Caki2 (cell line): ENCODE data around the gene EIF3L. TPM values are rescaled to one million over a fixed set of nuclear protein-coding genes. Genes with fewer than 3 reads are reported as not detected.

Experiments used
- DNase-seq: peaks from one replicate; pipeline ENCODE4 v3.0.0-alpha.2; 2015; ENCODE audit warnings: low read depth
- in situ Hi-C: cut with HindIII; loops from 2 replicates; pipeline ENCODE4 v1.10.0; 2016; ENCODE audit warnings: low sequenced_read_pairs, low pct_unique_long_range_greater_than_20kb, mixed read lengths
- total RNA-seq: library from RNA; depleted of rRNA; stranded (reverse); fragments of >200 nt; shearing (Covaris generic); gene quantifications from 2 replicates; pipeline ENCODE4 v1.2.3, GENCODE V29; 2014; ENCODE audit warnings: low replicate concordance

EIF3L gene
- total RNA-seq, 1 experiment from 2014 or later: 492 TPM

DNA sequence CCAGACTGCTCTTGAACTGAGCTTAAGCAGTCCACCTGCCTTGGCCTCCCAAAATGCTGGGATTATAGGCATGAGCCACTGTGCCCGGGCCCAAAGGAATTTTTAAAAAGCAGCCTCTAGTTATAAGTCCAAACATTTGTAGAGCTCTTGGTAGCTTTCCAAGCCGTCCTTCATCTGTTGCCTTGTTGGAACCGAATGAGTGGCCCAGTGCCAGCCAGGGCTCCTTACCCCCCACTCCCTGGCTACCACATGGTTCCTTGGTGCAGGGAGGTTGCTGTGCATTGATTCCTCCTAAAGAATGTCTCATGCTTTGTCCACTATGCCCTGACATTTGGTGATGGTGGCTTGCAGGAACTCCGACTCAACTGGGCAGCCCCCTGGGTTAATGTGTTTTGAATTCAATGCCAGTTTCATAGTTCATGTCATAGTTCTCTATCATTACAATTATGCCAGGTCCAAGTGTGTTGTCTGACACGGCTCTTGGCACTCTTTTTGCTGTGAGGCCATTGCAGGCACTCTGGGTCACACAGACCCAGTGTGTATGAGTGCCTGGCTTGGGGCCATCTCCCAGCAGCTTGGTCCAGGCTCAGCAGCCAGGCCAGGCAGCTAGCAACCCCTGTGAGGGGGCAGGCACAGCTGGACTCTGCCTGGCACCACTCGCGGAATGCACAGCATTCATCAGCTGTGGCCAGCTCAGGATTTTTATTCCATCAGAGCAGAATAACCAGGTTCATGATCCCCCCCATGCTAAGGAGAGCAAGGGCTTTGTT lies 43.5 kb downstream of the EIF3L start:
- DNase-seq: no peak
- in situ Hi-C loops: no loop called here

DNA sequence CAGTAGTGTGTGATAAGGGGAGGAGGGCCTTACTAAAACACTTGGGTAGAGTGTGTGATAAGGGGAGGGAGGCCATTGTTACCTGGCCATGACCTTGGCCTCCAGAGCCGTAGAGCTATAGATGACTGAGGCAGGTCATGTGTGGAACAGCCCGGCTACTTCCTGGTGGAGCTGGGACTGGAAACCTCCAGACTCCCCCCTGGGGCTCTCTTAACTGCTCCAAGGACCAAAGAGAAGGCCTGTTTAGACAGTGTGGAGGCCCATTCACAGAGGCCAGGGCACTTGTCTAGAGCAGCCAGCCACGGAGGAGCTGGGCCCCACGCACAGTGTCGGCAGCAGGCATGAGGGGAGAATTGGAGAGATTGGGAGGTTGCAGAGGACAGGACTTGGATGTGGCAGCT lies 44.4 kb downstream of the EIF3L start:
- DNase-seq: no peak
- in situ Hi-C loops: no loop called here

DNA sequence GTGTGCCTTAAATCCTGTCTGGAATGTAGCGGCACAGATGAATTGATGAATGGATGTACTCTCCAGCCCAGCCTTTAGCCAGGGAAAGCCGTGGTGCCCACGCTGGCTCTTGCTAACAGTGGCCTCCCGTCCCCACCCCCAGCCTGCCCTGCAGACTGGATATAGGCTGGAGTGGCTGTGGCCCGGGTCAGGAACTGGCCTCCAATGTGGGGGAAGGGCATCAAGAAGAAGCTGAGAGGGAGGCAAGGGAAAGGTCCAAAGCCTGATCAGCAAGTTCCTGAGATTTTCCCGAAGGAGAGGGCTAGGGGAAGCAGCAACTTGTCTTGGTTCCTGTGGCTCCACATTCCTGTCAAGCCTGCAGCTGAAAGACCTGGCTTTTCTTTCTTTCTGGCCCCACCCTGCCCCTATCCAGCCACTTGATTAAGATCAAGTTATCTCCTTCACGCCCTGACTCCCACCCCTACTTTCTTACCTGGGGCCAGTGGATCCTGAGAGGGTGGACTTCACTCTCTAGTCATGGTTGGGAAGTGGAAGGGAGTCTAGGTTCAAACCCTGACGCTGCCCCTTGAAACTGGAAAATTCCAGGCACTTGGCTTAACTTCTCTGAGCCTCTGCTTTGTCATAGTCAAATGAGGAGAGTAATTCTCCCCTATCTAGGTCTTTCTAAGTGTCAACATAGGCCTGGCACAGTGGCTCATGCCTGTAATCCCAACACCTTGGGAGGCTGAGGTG lies 45.9 kb downstream of the EIF3L start:
- no peak for DNase-seq
- in situ Hi-C loops: no loop called here

DNA sequence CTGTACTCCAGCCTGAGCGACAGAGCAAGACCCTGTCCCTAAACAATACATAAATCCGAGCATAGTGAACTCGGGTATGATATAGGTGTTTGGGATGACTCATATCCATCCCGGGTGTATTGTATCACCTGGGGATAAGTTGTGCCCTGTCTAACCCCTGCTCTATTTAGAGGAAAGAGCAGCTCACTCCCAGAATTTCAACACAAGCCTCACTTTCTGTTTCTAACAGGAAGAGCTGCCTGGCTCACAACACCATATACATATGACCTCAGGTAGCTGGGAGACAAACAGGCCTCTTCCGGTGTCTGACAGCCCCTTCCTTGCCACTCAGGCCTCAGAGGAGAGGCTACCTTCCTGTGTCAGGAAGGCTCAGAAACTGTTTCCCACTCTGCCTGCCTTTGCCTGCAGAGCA lies 47.0 kb downstream of the EIF3L start:
- DNase-seq: no peak
- in situ Hi-C loops: no loop called here

DNA sequence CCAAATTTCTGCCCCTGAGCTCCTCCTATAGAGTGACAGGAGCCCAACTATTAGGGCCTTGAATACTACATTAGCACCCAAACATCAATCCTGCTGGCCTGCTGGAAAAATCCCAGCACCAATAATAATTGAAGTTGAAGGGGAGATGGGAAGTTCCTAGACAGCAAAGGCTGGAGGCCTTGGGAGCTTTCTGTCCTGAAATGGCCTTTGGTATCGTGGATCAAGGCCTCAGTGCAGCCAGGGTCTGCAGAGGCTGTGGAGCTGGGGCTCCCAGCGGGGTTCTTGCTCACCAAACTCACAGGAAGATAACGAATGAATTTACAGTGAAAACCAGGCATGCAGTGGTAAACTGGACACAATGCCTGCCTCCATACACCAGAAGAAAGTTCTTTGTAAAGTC lies 47.7 kb downstream of the EIF3L start:
- DNase-seq: no peak
- in situ Hi-C loops: no loop called here

DNA sequence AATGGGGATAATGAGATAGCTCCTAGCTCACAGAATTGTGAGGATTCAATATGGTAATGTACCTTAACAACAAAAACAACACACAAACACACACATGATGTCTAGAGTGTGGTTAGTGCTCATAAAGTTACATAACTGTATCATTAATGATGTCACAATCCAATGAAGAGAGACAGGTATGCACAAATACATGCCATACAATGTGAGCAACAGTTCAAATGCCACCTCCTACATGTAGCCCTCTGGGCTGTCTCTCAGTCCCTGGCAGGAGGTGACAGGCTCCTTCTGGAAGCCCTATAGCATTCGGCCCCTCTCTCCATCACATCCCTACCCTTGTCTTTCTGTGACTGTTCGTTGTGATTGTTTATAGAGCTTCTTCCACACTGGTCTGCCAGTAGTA lies 48.6 kb downstream of the EIF3L start:
- DNase-seq: no peak
- in situ Hi-C loops: no loop called here

DNA sequence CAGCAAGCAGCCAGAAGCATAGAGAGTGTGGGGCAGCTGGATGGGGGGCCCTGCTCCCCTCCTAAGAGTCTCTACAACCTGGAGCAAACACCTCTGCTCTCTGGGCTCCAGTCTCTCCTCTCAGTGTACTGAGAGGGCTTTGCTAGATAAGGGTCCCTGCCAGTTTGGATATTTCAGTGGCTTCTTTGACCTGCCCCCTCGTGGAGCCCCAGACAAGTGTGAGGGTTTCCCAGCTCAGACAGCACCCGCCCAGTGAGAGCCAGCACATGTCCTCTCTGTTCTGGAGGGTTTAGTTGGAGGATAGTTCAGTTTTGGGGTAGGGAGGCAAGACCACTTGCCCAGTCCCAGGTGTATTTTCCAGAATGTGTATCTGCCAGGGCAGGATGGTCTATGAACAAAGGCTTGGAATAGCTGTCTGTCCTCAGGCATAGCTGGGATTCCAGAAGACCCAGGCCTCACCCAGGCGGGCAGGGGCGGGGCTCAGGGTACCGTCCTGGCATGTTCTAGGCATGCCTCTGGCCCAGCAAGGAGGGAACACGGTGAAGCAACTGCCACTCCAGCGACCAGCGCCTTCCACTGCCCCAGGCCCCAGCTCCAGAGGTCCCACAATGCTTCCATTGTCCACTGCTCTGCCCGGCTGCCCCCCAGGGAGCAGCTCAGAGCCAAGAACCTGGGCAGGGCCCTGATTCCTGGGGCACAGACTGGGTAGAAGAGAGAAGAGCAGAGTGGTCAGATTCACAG lies 49.4 kb downstream of the EIF3L start:
- in situ Hi-C loops: no loop called here
- no peak for DNase-seq

DNA sequence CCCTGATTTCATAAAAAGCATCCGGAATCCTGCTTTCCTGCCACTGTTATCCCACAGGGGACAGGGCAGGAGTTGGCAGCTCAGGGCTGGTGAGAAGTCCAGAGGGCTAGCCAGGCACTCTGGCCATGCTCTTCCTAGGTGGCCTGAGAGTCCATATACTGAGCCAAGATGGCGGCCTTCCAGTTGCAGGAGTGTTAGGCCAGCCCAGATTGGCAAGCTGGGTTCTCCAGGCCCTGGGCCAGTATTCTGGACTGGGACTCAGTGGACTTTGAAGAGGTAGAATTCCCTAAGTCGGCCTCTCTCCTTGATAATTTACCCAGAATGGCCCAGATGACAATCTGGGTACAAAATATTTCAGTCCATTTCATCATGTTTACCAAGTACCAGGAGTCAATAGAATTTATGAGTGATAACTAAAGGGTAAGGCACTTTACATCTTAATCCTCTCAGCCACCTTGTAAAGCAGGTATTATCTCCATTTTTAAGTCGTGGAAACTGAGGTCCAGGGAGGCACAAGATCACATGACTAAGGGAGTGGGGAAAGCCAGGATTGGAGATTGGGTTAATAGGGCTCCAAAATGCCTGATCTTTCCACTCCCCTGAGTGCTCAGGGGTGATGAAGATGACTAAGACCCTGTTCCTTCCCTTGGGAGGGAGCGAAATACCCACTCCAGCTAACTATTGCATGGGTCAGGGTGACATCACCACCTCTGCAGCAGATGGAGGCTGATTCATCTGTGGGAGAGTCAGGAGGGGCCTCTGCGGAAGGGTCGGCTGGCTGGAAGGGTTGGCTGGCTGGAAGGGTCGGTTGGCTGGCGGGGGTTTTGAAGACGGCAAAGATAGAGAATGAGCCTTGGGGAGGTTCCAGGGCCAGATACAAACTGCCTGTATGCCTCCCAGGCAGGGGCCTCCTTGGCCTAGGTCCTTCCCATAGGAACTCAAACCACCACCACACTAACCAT lies 55.6 kb downstream of the EIF3L start:
- DNase-seq: peak; percentile 90
- in situ Hi-C loops: no loop called here

DNA sequence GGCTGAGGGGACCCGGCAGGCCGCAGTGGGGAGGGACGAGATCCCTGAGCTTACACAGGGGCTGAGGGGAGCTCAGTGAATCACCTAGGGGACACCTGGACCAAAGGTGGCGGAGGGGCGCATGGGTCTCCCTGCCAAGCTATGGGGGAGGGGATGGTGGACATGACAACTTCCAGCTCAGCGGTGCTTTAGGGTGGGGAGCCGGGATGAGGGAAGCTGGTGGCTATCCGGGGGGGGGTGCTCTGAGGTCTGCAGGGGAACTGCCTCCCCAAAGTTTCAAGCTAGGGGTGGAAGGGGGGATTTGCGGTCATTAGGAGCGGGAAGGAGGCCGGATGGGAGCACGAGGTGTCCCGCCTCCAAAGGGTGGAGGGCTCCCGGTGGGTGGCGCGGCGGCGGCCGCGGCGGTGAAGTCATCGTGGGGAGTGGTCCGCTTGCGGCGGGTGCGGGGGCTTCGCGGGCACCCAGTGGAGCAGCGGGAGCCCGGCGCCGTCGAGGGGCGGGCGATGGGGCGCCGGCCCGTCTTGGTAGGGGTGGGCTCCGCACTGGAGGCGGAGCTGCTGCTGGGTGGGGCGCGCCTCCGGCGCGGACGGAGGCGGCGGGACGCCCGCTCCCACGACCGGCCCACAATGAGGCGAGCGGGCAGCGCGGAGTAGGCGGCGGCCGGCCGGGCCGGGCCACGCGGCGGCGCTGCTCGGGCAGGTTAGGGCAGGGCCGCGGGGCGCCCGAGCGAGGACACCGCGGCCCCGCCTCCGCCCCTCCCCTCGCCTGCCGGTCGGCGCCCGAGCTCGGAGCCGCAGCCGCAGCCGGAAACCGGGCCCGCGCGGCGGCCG lies 56.5 kb downstream of the EIF3L start, which contains the start of gene MICALL1:
Gene MICALL1 (plus strand): TSS at position 764 of the 830 bp plus-strand sequence. CDS start 126 bp downstream, outside the sequence.
- in situ Hi-C loops: no loop called here
- DNase-seq: peak; percentile 89

DNA sequence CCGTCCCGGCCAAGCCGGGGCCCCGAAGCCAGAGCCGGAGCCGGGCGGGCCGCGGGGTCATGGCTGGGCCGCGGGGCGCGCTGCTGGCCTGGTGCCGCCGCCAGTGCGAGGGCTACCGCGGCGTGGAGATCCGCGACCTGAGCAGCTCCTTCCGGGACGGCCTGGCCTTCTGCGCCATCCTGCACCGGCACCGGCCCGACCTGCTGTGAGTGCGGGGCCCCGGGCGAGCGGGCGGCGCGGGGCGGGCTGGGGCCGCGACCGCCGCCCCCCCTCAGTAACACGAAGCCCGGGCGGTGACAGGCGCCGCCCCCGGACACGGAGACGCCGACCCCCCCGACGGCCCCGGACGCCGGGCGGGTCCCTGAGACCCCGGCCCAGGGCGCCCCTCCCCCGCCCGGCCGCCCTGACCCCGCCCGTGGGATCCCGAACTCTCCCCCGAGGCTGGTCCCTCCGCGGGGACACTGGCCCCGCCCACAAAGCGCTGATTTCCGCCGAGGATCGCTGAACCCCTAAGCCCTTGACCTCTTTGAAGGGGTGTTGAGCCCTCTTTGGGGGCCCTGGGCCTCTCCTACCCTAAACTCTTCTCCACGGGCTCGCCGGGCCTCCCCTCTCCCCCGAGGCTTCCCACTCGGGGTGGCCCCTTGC lies 57.3 kb downstream of the EIF3L start:
- in situ Hi-C loops: no loop called here
- DNase-seq: no peak

DNA sequence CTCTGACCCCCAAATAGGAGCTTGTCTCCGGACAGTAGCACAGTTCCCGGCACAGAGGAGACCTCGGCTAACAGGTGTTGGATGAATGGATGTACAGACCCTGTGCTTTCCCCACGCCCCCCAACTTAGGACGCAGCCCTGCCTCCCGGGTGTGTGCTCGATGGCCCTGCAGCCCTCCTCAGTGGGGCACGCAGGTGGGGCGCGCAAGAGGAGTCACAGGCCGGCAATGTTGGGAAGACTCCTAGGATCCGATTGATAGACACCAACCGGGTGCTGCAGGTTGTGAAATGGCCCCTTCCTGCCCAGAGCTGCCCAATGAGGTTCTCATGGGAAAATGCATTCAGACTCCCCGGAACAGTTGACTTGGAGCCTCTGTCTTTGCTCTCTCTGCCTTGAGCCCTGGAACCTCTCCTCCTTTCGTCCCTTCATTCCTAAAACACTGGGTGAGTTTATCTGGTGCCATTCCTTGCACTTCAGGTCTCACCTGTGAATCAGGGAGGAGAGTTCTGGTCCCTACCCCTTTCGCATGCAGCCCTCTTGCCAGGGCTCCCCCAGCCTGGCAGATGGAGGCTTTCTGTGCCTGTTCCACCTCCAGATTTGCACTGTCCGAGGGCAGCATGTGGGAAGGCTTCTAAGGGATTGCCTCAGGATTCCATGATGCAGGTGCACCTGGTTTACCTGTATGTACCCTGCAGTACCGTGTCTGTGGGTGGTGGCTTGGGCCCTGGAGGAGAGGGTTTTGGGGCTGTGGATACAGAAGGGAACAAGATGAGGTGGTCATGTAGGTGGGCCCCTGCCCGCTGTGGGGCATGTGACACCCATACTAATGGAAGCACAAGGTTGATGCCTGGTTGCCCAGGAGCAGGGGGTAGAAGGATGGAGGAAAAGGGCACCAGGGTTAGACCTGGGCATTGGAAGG lies 58.1 kb downstream of the EIF3L start:
- in situ Hi-C loops: no loop called here

DNA sequence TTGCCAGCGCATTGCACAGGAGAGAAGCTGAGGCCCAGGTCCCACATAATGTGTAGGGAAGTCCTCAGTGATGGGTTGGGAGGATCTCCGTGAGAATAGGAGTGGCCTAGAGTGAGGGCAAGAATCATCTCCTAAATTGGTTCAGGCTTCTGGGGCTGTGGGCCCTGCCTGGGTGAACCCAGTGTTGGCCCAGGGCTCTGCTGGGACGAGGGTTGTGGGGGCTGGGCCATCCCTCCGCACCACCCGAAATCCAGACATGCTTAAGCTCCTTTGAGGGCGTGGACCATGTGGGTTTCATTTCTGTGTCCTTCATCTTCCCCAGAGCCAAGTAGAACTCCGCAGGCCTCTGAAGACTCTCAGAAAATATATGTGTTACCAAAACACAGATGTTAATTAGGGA lies 60.5 kb downstream of the EIF3L start:
- DNase-seq: no peak
- in situ Hi-C loops: no loop called here

More for the DNA sequence above, 58.1 kb downstream of the EIF3L start:
- no peak for DNase-seq

DNA sequence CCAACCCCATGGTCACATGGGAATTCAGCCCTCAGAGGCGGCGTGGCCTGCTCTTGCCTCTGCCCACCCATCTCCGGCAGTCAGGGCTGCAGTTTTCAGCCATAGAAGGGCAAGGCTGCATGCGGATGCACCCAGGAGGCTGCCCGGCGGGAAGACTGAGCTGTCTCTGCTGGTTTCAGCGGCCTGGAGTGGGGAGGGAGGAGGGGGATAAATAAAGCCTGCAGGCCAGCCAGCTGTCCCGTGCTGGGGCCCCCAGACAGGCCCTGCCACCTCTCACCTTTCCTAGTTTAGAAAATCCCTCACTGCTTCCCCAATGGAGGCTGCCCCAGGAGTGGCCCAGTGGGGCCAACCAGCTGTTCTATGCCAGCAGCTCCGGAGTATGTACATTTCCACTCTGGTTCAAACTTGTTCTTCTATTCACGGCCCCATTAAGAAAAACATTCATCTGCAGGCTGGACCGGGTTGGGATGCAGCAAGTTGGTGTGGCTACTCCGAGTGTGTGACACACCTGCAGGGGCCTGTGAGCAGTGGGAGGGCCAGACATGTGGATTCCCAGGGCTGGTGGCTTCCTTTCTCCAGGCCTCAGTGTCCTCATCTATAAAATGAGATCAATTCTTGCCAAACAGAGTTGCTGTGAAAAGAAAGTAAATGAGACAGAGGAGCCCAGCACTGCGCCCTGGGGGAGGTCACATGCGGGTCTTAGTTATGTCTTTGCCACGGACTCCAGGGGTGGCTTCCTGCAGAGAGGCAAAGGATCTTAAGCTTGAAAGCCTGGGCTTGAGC lies 61.9 kb downstream of the EIF3L start:
- in situ Hi-C loops: no loop called here
- no peak for DNase-seq

DNA sequence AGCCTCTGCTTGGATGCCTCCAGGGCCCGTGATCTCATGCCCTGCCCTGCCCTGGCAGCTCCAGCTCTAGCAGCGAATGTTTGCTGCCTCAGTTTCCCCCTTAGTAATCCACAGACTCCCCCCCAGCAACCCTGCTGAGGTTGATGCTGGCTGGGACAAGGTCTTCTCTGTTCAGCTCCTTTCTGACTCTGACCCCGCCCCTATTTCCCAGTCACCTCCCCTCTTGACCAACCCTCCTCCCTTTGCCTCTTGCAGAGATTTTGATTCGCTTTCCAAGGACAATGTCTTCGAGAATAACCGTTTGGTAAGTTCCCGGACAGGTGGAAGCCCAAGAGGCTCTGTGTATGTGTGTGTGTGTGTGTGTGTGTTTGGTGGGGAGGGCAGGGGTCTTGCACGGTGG lies 62.5 kb downstream of the EIF3L start:
- in situ Hi-C loops: no loop called here
- DNase-seq: no peak

DNA sequence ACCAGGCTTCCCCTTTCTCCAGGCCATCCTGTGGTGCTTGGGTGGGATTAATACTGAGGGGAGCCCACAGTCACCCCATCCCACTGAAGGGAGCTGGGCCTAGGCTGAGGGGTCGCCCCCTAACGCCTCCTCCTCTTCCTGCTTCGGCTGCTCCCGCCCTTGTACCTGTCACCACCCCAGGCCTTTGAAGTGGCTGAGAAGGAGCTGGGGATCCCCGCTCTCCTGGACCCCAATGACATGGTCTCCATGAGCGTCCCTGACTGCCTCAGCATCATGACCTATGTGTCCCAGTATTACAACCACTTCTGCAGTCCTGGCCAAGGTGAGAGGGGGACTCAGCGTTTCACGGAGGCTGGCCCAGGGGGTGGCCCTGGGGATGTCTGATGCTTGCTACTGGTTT lies 63.0 kb downstream of the EIF3L start:
- in situ Hi-C loops: no loop called here
- DNase-seq: no peak
